T-cell (primary cell): ENCODE results near the gene TBX10. TPM values are rescaled to one million over a fixed set of nuclear protein-coding genes. Genes with fewer than 3 reads are reported as not detected.
A peak's percentile ranks its signal among the peaks of the same experiment; 100 is the strongest.
"Not testable (repeated sequence)": the region's sequence is repeated elsewhere in the genome, so short reads cannot be mapped to it uniquely, and the experiment has no call there.

Experiments
- ATAC-seq, 4 experiments: fragments of 200-7000 bp in 3 of 4; fragments of 150-1000 bp in 1 of 4; cut with Tn5 transposase; replicated peaks in 1 of 4; 1 replicate in 3 of 4; 2 replicates in 1 of 4; pipeline ENCODE4 v1.10.0; 2021; ENCODE audit warnings: moderate library complexity in 3 of 4, mild to moderate bottlenecking in 2 of 4, moderate number of reproducible peaks in 1 of 4
- CTCF ChIA-PET, 2 donors: fragments of 300-600 bp; sonication (Branson Sonifier 250); formaldehyde crosslinking; loops; one replicate each; lab custom pipeline; 2022; ENCODE audit warnings: antibody characterized with exemption in 2 of 2; lab: Charles Lee
- POLR2A ChIA-PET, 2 donors: fragments of 300-600 bp; sonication (Branson Sonifier 250); formaldehyde crosslinking; loops; one replicate each; lab custom pipeline; 2022; ENCODE audit warnings: antibody characterized with exemption in 2 of 2; lab: Charles Lee
- DNase-seq, 35 experiments: peaks; one replicate each; pipeline versions ENCODE4 v3.0.0 to v3.0.0-alpha.2; 2013 to 2023
- H3K27ac ChIP-seq: one replicate; pipeline ENCODE4 v1.5.1; 2013; ENCODE audit warnings: low read length
- H3K27me3 ChIP-seq, 2 experiments: replicated peaks in 1 of 2; 1 replicate in 1 of 2; 2 replicates in 1 of 2; pipeline versions ENCODE4 v1.6.1 to v1.7.0; 2013; ENCODE audit warnings: low read length in 1 of 2, mixed read lengths in 1 of 2; ENCODE audit not compliant: control insufficient read depth in 2 of 2, insufficient read depth in 2 of 2; ENCODE audit errors: extremely low read depth in 1 of 2
- H3K36me3 ChIP-seq, 2 donors: 1 replicate in 1 of 2; 2 replicates in 1 of 2; pipeline versions ENCODE4 v1.6.1 to v1.7.0; 2013; ENCODE audit warnings: low read length in 1 of 2; ENCODE audit not compliant: control insufficient read depth in 2 of 2, insufficient read depth in 1 of 2; ENCODE audit errors: extremely low read depth in 1 of 2
- H3K4me1 ChIP-seq, 2 experiments: 1 replicate in 1 of 2; 2 replicates in 1 of 2; pipeline versions ENCODE4 v1.6.1 to v1.7.0; 2013; ENCODE audit warnings: low read length in 2 of 2, mixed read lengths in 1 of 2; ENCODE audit not compliant: insufficient read depth in 2 of 2, control insufficient read depth in 1 of 2; ENCODE audit errors: extremely low read depth in 1 of 2
- H3K4me3 ChIP-seq, 2 donors: 1 replicate in 1 of 2; 2 replicates in 1 of 2; pipeline versions ENCODE4 v1.5.1 to v1.7.0; 2013; ENCODE audit warnings: mild to moderate bottlenecking in 2 of 2, low read length in 1 of 2, moderate library complexity in 1 of 2; ENCODE audit not compliant: control insufficient read depth in 1 of 2; ENCODE audit errors: extremely low read depth in 1 of 2
- H3K9me3 ChIP-seq: 2 replicates; pipeline ENCODE4 v1.7.0; 2013
- H3K27ac Mint-ChIP-seq, 2 donors: one replicate each; pipeline ENCODE4 v1.8.0; 2020 to 2021; ENCODE audit warnings: mild to moderate bottlenecking in 2 of 2, mixed read lengths in 2 of 2
- H3K27me3 Mint-ChIP-seq, 2 donors: one replicate each; pipeline ENCODE4 v1.8.0; 2021 to 2022; ENCODE audit warnings: mixed read lengths in 2 of 2
- H3K36me3 Mint-ChIP-seq: one replicate; pipeline ENCODE4 v1.8.0; 2021; ENCODE audit warnings: mixed read lengths
- H3K4me1 Mint-ChIP-seq, 3 donors: one replicate each; pipeline ENCODE4 v1.8.0; 2020 to 2022; ENCODE audit warnings: mixed read lengths in 3 of 3, mild to moderate bottlenecking in 1 of 3
- H3K4me3 Mint-ChIP-seq, 3 donors: one replicate each; pipeline ENCODE4 v1.8.0; 2020 to 2022; ENCODE audit warnings: mild to moderate bottlenecking in 3 of 3, mixed read lengths in 3 of 3, moderate library complexity in 3 of 3
- H3K9me3 Mint-ChIP-seq, 3 donors: one replicate each; pipeline ENCODE4 v1.8.0; 2020 to 2022; ENCODE audit warnings: mixed read lengths in 3 of 3
- WGBS: methylation state at CpG from one replicate; pipeline ENCODE4 v1.1.5; 2013; ENCODE audit warnings: missing lambda C conversion rate; ENCODE audit not compliant: insufficient coverage; 5-methylcytosine and 5-hydroxymethylcytosine counted together
- total RNA-seq, 35 experiments: library from RNA in 6 of 35; stranded (reverse) in 6 of 35; fragments of 120-200 nt in 1 of 35; gene quantifications; one replicate each; pipeline versions ENCODE4 v1.2.1 to v1.2.4 and lab custom pipeline; 2013 to 2026

The TBX10 gene
- total RNA-seq, 5 donors from 2014 or later (not counting 1 experiment from before 2014, with no cell fraction given), result not detected

- ATAC-seq, H3K27me3 Mint-ChIP-seq, CTCF ChIA-PET, H3K4me3 Mint-ChIP-seq, H3K27me3 ChIP-seq, H3K36me3 ChIP-seq, H3K9me3 Mint-ChIP-seq, H3K27ac ChIP-seq, H3K9me3 ChIP-seq, H3K4me3 ChIP-seq, DNase-seq, H3K36me3 Mint-ChIP-seq, POLR2A ChIA-PET, H3K27ac Mint-ChIP-seq: not testable (repeated sequence)
- H3K4me1 Mint-ChIP-seq, result peaks cover 8 to 24% (median 12%) of the 10 kb centered on the region in 3 donors
- 100% methylated on average over 6 of the region's 40 CpGs for WGBS
- H3K4me1 ChIP-seq, result peaks cover 12 to 29% of the 10 kb centered on the region in 2 experiments
Observed at GRCh38 chr11:67618901-67619659, 20.5 kb downstream of the TBX10 start.

GRCh38 chr11:67617243-67617953 lies 22.2 kb downstream of the TBX10 start:
- H3K27ac Mint-ChIP-seq, result peak overlapping the region in 1 of 2 donors; percentile 68
- DNase-seq (no peak), ATAC-seq (no peak)
- peaks cover 15 to 37% (median 23%) of the 10 kb centered on the region in 3 donors for H3K4me1 Mint-ChIP-seq
- H3K9me3 Mint-ChIP-seq, result no peaks in the 10 kb centered on the region
- Histone ChIP-seq H3K27me3 (peaks cover 0 to 9% of the 10 kb centered on the region in 2 experiments), H3K4me1 (peaks cover 15 to 44% of the 10 kb centered on the region in 2 experiments), H3K27ac (no peak overlapping the region), H3K4me3 (no peak overlapping the region), H3K36me3 (peaks cover 0 to 9% of the 10 kb centered on the region in 2 donors), H3K9me3 (no peaks in the 10 kb centered on the region)
- CTCF ChIA-PET, result interaction anchor here in 1 of 2 donors (0.7 kb wide), 1 partner anchor 272 kb away, joined by 3 read pairs; no protein-coding TSS in a partner anchor
- H3K4me3 Mint-ChIP-seq, result peak overlapping the region in 2 of 3 donors; percentile 29 to 76
- H3K27me3 Mint-ChIP-seq, result no peaks in the 10 kb centered on the region
- H3K36me3 Mint-ChIP-seq, result peaks cover 3% of the 10 kb centered on the region
- WGBS, result 88% methylated on average over 6 of the region's 7 CpGs
- POLR2A ChIA-PET, result interaction anchor here in 1 of 2 donors (0.6 kb wide), 1 partner anchor 872 kb away, joined by 4 read pairs; no protein-coding TSS in a partner anchor

GRCh38 chr11:67616431-67617242 lies 22.9 kb downstream of the TBX10 start:
- Histone ChIP-seq H3K27me3 (peaks cover 0 to 9% of the 10 kb centered on the region in 2 experiments), H3K9me3 (no peaks in the 10 kb centered on the region), H3K4me3 (peak overlapping the region in 1 of 2 donors; percentile 39), H3K36me3 (peaks cover 7 to 16% of the 10 kb centered on the region in 2 donors), H3K4me1 (peaks cover 15 to 44% of the 10 kb centered on the region in 2 experiments), H3K27ac (no peak overlapping the region)
- Mint-ChIP-seq H3K9me3 (no peaks in the 10 kb centered on the region), H3K27ac (peak overlapping the region; percentile 11 to 68), H3K27me3 (no peaks in the 10 kb centered on the region), H3K4me3 (peak overlapping the region in 2 of 3 donors; percentile 37 to 76), H3K4me1 (peaks cover 15 to 37% (median 23%) of the 10 kb centered on the region in 3 donors), H3K36me3 (peaks cover 7% of the 10 kb centered on the region)
- ATAC-seq (no peak), DNase-seq (no peak)
- ChIA-PET CTCF (interaction anchor here in 1 of 2 donors (0.6 kb wide), 1 partner anchor 588 kb away, joined by 5 read pairs; no protein-coding TSS in a partner anchor), POLR2A (no interaction called here)
- 69% methylated on average over 4 of the region's 11 CpGs for WGBS

DNA sequence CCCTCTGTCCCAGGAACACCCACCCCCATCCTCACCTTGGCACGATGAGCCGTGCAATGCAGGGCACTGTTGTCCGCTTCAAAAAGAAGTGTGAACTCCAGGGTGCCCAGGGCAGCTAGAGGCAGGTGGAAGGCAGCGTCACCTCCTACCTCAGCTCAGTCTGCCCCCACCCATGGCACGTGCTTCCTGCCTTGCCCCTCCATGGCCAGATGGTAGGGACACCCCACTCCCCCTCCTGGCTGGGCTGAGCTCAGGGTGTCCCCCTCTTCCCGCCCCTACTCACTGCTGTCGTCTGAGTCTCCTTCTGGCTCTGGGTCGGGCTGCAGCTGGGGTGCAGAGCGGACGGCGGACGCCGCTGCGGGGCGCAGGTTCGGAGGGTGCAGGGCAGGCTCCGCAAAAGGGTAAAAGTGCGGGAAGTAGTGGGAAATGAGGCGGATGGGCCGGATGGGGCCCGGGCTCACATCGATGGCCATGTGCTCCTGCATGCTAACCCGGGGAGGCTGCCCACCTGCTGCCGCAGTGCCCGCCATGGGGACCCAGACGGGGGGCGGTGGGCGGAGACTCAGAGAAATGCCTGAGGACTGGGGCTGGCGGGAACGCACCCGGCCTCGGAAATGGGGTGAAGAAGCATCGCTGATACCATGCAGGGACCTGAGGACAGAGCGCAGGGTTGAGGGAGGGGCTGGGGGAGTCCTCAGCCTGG lies 23.7 kb downstream of the TBX10 start:
- Histone ChIP-seq H3K4me1 (peaks cover 15 to 44% of the 10 kb centered on the region in 2 experiments), H3K27ac (peak overlapping the region; percentile 100), H3K9me3 (no peaks in the 10 kb centered on the region), H3K36me3 (peaks cover 11 to 23% of the 10 kb centered on the region in 2 donors), H3K27me3 (peaks cover 0 to 9% of the 10 kb centered on the region in 2 experiments), H3K4me3 (peak overlapping the region in 1 of 2 donors; percentile 39)
- DNase-seq, result peak in 1 of 35 experiments; percentile 40
- peaks cover 7% of the 10 kb centered on the region for H3K36me3 Mint-ChIP-seq
- peaks cover 15 to 37% (median 23%) of the 10 kb centered on the region in 3 donors for H3K4me1 Mint-ChIP-seq
- no peaks in the 10 kb centered on the region for H3K9me3 Mint-ChIP-seq
- no peaks in the 10 kb centered on the region for H3K27me3 Mint-ChIP-seq
- CTCF ChIA-PET, result interaction anchor here in 1 of 2 donors (0.6 to 1.0 kb wide), 3 partner anchors 13 to 588 kb away, joined by 3 to 5 read pairs (median 3); no protein-coding TSS in a partner anchor
- ATAC-seq, result no peak
- peak overlapping the region; percentile 11 to 70 for H3K27ac Mint-ChIP-seq
- 35% methylated on average over 25 of the region's 34 CpGs for WGBS
- H3K4me3 Mint-ChIP-seq, result peak overlapping the region; percentile 31 to 76 (median 63)
- POLR2A ChIA-PET, result no interaction called here

DNA sequence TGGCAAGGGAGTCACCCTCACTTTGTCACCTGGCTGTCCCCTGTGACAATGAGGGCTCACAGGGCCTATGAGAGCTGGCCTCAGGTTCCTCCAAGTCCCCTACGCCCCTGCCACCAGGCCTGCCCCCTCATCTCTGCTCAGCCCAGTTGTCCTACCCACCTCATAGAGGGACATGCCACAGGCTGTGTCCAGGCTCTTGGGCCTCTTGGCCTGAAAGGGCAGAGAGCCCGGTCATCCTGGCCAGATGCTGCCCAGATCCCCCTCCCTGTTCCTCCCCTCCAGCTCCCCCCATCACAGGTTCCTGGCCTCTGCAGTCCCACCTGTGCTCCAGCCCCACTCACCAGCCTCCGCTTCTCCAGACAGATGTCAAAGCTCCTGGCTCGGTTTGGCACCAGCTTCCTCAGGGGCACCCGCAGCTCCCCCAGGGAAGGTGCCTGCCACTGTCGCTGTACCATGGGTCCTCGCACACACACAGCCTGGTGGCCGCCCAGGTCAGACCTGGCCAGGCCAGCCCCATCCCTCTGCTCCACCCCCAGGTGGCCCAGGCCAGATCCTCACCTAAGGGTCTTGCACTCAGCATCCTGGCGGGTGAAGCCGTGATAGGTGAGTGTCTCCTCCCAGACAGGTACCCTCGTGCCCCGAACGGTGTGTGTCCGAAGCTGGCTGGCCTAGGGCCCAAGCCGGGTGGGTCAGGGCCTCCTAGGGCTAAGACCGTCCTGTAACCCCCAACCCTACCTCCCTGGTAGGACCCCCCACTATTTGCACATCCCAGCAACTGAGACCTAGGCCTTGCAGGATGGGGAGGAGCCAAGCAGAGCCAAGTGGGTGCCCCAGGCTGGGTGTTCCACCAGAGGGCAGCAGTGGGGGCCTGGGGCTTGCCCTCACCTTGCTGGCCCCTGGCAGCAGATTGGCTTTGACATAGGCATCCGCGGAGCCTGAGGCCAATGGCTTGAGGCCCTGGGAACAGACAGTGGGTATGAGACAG lies 24.5 kb downstream of the TBX10 start:
- no peaks in the 10 kb centered on the region for H3K9me3 Mint-ChIP-seq
- WGBS, result 89% methylated on average over 14 of the region's 18 CpGs

More for the DNA sequence above, 24.5 kb downstream of the TBX10 start:
- DNase-seq, result peak in 18 of 35 experiments; percentile 22 to 67 (median 41)
- peaks cover 11 to 32% of the 10 kb centered on the region in 2 donors for H3K36me3 ChIP-seq
- Mint-ChIP-seq H3K27me3 (no peaks in the 10 kb centered on the region), H3K27ac (peak overlapping the region; percentile 96 to 97), H3K4me3 (peak overlapping the region in 2 of 3 donors; percentile 76 to 83), H3K4me1 (peaks cover 15 to 37% (median 23%) of the 10 kb centered on the region in 3 donors), H3K36me3 (peaks cover 11% of the 10 kb centered on the region)
- POLR2A ChIA-PET, result no interaction called here
- no peak for ATAC-seq
- CTCF ChIA-PET, result interaction anchor here in 1 of 2 donors (0.6 to 1.1 kb wide), 3 partner anchors 14 to 26 kb away, joined by 3 to 17 read pairs (median 3); partner anchors contain the start of gene NUDT8
- peak overlapping the region in 1 of 2 donors; percentile 64 for H3K4me3 ChIP-seq
- peak overlapping the region; percentile 100 for H3K27ac ChIP-seq
- peaks cover 15 to 44% of the 10 kb centered on the region in 2 experiments for H3K4me1 ChIP-seq
- H3K27me3 ChIP-seq, result peaks cover 0 to 9% of the 10 kb centered on the region in 2 experiments
- H3K9me3 ChIP-seq, result no peaks in the 10 kb centered on the region
